HG02852 (cell line): ENCODE data around the gene UBQLN2.
A peak's percentile ranks its signal among the peaks of the same experiment; 100 is the strongest.
"Not testable (repeated sequence)": the region's sequence is repeated elsewhere in the genome, so short reads cannot be mapped to it uniquely, and the experiment has no call there.

ENCODE experiments used
- ATAC-seq: cut with Tn5 transposase; IDR thresholded peaks from one replicate; pipeline ENCODE4 v1.9.1; 2021; ENCODE audit warnings: mild to moderate bottlenecking, moderate library complexity; ENCODE audit not compliant: unreplicated experiment

UBQLN2 gene

DNA sequence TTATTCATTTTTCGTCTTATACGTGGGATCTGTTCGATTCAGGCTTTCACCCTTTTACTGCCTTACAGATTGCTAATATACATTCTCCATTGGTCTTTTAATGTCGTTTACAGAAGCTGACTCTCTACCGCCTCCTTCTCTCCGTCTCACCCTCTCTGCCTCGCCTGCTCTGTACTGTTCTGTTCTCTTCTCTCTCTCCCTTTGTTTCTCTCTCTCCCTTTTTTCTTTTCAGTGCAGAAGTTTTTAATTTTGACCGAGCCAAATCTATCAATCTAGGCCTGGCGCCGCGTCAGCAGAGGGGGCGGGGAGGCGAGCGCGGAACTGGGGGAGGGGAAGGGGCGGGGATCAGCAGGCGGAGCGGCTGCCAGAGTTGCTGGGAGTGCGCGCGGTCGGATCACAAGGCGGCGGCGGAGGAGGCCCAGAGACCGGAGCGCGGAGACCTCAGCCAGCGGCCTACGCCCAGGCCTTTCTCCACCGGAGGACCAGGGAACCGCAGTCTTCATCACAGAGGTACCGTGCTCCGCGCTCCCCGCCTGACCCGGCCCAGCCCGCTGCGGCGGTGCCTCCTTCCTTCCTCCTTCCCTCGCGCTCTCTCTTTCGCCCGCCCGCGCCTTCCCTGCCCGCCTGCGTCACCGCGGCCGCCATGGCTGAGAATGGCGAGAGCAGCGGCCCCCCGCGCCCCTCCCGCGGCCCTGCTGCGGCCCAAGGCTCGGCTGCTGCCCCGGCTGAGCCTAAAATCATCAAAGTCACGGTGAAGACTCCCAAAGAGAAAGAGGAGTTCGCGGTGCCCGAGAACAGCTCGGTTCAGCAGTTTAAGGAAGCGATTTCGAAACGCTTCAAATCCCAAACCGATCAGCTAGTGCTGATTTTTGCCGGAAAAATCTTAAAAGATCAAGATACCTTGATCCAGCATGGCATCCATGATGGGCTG, at the start of gene UBQLN2:
TSS of gene UBQLN2 (plus strand) at position 397 of the 931 bp plus-strand sequence. CDS start at position 644, 247 bp downstream.
- peak; percentile 70 for ATAC-seq

DNA sequence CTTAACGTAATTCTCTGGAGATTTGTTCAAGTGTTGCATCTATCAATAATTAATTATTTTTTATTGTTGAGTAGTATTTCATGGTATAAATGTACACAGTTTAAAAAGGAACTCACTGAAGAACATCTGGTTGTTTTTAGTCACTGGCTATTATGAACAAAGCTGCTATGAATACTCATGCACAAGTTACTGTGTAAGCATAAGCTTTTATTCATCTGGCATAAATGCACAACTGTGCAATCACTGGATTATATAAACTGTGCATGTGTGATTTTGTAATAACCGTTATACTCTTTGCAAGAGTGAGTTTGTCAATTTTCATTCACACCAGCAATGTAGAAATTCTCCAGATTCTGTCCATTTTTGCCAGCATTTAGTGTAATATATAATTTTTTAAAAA, 43.8 kb upstream of the UBQLN2 start:
- ATAC-seq, result no peak

GRCh38 chrX:56529482-56530007, 33.9 kb upstream of the UBQLN2 start:
- not testable (repeated sequence) for ATAC-seq

- no peak for ATAC-seq
Observed at GRCh38 chrX:56530011-56530410, 33.4 kb upstream of the UBQLN2 start.

DNA sequence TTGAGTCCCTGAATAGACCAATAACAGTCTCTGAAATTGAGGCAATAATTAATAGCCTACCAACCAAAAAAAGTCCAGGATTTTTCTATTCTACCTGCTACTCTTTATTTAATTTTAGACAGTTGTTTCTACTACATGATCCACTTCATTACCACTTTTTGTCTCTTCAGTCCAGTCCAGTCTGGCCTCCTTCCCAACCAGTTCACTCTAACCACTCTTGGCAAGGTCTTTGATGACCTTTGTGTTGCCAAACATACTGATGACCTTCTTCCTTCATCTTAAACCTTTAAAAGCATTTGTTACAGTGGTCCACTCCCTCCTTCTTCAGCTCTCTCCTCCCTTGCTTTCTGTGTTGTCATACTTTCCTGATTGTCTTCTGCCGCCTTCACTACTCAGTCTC, 12.8 kb upstream of the UBQLN2 start:
- ATAC-seq, result no peak

GRCh38 chrX:56554870-56555269, 8.6 kb upstream of the UBQLN2 start:
- ATAC-seq, result no peak

- no peak for ATAC-seq
Observed at GRCh38 chrX:56557376-56557929, 6.0 kb upstream of the UBQLN2 start.

DNA sequence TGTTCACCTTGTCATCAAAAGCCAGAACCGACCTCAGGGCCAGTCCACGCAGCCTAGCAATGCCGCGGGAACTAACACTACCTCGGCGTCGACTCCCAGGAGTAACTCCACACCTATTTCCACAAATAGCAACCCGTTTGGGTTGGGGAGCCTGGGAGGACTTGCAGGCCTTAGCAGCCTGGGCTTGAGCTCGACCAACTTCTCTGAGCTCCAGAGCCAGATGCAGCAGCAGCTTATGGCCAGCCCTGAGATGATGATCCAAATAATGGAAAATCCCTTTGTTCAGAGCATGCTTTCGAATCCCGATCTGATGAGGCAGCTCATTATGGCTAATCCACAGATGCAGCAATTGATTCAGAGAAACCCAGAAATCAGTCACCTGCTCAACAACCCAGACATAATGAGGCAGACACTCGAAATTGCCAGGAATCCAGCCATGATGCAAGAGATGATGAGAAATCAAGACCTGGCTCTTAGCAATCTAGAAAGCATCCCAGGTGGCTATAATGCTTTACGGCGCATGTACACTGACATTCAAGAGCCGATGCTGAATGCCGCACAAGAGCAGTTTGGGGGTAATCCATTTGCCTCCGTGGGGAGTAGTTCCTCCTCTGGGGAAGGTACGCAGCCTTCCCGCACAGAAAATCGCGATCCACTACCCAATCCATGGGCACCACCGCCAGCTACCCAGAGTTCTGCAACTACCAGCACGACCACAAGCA, 898 bp downstream of the UBQLN2 start:
- peak; percentile 20 for ATAC-seq

- peak; percentile 0 for ATAC-seq
Observed at GRCh38 chrX:56564921-56565840, 1.8 kb downstream of the UBQLN2 start.

DNA sequence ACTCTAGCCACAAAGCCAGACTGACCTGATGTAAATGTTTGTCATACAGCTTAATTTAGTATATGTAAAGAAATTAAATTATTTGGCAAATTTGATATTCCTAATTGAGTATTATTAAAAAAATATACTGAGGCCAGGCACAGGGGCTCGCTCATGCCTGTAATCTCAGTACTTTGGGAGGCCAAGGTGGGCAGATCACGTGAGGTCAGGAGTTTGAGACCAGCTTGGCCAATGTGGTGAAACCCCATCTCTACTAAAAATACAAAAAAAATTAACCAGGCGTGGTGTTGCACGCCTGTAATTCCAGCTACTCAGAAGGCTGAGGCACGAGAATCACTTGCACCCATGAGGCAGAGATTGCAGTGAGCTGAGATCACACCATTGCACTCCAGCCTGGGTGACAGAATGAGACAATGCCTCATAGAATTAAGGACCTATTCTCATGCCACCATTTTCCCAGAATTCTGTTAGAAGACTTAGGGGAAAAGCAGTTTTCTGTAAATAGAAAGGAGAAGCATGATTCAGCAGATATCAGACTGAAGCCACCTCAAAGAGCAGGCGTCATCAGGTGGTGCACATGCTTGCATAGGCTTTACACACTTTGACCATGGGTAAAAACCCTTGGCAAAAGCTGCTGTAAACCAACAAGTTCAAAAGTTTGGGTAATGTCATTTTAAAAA, 6.1 kb downstream of the UBQLN2 start:
- peak; percentile 46 for ATAC-seq

- ATAC-seq, result no peak
Observed at GRCh38 chrX:56572975-56573374, 9.5 kb downstream of the UBQLN2 start.

DNA sequence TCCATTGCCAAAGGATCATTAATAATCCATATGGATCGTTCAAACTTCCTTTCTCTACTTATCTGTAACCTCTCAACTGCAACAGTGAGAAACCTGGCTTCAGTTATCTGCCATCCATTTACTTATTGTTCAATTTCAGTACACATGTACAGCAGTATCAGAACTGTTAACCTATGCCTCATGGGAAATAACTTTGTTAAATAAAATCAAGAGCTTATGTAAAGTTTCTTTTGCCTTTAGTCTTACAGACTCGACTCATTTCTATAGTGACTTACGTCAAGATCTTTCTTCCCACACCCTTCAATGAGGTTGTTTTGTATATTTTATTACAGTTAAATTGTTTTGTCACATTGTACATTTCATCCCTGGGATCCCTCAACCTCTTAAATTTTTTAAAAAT, 11.4 kb downstream of the UBQLN2 start:
- ATAC-seq, result no peak

DNA sequence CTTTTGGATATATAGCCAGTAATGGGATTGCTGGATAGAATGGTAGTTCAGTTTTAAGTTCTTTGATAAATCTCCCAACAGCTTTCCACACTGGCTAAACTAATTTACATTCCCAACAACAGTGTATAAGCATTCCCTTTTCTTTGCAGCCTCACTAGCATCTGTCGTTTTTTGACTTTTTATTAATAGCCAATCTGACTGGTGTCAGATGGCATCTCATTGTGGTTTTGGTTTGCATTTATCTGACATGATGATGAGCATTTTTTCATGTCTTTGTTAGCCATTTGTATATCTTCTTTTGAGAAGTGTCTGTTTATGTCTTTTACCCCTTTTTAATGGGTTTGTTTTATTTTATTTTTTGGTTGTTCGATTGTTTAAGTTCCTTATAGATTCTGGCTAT, 13.3 kb downstream of the UBQLN2 start:
- ATAC-seq, result no peak

GRCh38 chrX:56588397-56589188, 25.2 kb downstream of the UBQLN2 start:
- ATAC-seq, result no peak

- ATAC-seq, result not testable (repeated sequence)
Observed at GRCh38 chrX:56591830-56592229, 28.4 kb downstream of the UBQLN2 start.

DNA sequence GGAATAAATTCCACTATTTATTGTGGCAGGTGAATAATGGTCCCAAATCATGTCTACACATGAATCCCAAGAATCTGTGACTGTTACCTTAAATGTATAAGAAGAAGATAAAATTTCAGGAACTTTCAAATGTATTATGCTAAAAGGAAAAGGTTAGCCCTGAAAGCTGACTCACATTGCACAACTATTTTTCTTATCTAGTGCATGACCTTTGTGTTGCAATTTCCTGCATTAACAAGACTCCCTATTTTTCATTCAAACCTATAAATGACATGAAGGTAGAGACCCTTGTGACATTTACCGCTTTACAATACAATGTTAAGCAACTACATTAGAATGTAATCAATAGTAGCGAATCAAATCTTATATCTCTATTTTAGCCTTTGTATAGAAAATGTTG, 36.7 kb downstream of the UBQLN2 start:
- ATAC-seq, result no peak

DNA sequence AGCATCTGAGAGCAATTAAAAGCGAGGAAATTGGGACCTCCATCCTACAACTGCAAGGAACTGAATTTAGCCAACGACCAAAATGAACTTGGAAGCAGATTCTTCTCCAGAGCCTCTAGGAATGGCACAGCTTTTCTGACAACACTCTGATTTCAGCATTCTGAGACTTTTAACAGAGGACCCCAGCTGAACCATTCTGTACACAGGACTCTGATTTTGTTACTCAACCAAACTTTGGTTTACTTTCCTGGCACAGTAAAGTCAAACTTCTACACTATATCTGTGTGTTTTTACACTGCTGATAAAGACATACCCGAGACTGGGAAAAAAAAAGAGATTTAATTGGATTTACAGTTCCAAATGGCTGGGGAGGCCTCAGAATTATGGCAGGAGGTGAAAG, 37.6 kb downstream of the UBQLN2 start:
- no peak for ATAC-seq

- no peak for ATAC-seq
Observed at GRCh38 chrX:56615282-56615681, 51.9 kb downstream of the UBQLN2 start.
